ENCODE results near the gene PARVA.

- TF ChIP-seq CTCF (IDR thresholded peaks at IDR 0.05) = no peak
- TF ChIP-seq POLR2A (IDR thresholded peaks at IDR 0.05) = no peak
Measured at GRCh38 chr11:12473381-12473780, 96.0 kb downstream of the PARVA start.
